ENCODE data around the gene QRICH2. TPM values are rescaled to one million over a fixed set of nuclear protein-coding genes. Genes with fewer than 3 reads are reported as not detected.
"Not testable (repeated sequence)": the region's sequence is repeated elsewhere in the genome, so short reads cannot be mapped to it uniquely, and the experiment has no call there.

The QRICH2 gene
- total RNA-seq (2014; rRNA removed; shearing (Covaris generic)): 0.23 and 0.67 TPM in 2 replicates
- 0.68 and 1.9 TPM in 2 replicates for polyA plus RNA-seq (2014; cell fraction: nucleus; rRNA removed)

DNA sequence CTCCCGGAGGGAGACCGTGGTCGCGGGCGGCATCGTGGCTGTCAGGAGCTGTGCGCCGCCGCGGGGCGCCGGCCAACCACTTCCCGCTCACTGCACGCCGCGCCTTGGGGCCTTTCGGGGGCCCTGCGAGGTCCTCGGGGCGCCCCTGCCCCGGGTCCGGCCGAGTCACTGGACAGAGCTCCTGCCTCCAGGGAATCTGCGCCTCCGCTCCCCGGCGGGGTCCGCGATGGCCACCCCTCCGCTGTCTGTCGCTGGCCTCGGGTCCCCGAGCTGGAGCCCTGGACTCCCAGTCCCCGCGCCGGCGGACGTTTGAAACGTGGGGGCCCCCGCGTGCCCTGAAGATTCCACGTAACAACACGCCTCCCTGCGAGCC, at the start of gene QRICH2:
Gene QRICH2 (minus strand): TSS at position 311 of the 373 bp plus-strand sequence. CDS start 278 bp downstream, at position 33.
- DNase-seq (ENCODE audit: extremely low read depth, low read depth): no peak

GRCh38 chr17:76357597-76358158, 49.6 kb upstream of the QRICH2 start:
- no peak for DNase-seq (ENCODE audit: extremely low read depth, low read depth)

DNA sequence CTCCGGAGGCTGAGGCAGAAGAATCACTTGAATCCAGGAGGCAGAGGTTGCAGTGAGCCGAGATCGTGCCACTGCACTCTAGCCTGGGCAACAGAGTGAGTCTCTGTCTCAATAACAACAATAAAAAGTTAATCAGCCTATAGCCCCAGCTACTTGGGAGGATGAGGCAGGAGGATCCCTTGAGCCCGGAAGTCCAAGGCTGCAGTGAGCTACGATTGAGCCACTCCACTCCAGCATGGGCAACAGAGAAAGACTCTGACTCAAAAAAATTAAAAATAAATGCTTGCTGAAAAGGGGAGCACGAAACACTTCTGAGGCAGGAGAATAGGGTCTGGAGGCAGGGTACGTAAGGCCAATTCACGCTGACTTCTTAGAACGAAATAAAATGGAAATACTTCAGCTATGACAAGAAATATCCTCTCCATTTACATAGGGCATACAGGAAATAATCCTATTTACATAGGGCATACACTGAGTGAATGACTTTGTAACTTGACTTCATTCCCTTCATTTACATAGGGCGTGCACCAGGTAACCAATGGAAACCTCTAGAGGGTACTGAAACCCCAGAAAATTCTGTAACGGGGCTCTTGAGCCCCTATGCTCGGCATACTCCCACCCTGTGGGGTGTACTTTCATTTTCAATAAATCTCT, 48.9 kb upstream of the QRICH2 start:
- no peak for DNase-seq (ENCODE audit: extremely low read depth, low read depth)

GRCh38 chr17:76354747-76355310, 46.8 kb upstream of the QRICH2 start:
- no peak for DNase-seq (ENCODE audit: extremely low read depth, low read depth)

DNA sequence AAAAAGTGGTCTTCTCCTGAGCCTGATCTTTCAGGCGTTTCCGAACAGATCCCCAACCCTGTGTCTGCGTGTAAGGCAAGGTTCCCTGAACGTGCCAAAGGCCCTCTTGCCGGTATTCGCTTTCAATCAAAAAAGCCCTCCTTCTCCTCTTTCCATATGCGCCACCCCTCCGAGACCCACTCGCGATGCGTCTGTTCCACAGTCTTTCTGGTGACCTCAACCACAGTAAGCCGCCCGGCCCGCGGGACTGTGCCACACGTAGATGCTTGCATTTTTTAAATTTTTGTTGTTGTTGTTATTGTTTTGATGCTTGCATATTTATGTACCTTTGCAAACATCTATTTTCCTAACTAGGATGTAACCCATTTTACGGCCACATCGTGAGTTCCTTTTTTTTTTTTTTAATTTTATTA, 46.2 kb upstream of the QRICH2 start:
- DNase-seq (ENCODE audit: extremely low read depth, low read depth): no peak

DNA sequence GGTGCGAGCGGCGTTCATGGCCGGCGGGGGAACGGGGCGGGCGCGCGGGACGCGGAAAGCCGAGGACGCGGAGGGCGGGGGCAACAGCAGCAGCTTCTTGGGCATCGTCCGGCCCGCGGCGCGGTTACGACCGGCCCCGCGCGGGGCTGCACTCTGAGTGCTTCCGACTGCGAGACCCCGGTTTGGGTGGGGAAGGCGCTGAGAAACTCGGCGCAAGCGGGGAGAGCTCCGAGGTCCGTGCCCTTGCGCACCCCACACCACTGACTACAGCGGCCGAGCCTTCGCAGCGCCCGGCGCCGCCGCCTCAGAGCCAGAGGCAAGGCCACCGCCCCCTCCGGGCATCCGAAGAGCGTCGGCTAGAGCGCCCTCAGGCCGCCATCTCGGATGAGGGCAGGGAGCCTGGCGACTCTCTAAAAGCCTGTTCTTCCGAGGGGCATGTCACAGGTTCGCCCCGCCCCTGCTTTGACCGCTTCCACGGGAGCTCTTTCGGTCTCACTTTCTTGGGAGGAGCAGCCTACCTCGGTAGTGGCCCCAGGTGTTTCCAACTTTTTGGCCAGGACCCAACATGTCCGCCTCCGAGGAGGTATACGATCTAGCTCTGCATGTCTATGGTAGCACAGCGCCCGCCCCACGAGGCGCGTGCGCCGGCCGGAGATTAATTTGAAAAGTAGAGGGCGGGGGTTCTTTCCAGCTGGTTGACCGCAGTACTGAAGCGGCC, 45.7 kb upstream of the QRICH2 start, which contains the start of gene PRPSAP1:
Gene PRPSAP1 (minus strand): TSS at position 318 of the 718 bp plus-strand sequence. CDS start 213 bp downstream, at position 105.
- DNase-seq (ENCODE audit: extremely low read depth, low read depth): peak; percentile 86

DNA sequence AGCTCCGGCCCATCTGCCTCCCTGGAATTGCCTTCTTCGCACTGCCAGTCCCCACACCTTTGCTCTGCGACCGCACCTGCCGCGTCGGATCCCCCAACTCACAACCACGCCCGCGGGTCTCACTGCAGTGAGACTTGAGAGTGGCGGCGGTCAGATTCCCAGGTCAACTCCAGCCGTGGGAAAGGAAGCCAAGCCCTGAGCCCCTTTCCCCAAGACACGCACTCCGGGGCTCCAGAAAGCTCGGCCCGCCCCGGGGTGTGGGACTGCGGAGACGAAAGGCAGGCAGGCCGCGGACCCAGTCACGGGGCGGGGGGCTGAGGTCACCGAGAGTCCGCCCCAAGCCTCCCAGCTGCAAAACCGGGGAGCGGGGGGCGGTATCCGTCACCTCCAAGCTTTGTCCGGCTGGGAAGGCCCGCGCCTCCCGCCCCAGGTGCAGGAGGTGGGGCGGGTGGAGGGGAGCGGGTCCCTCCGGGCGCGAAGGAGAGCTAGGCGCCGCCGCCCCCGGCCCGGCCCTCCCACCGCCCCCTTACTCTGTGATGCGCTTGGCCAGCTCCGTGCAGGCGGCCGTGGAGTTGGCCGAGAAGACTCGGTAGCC, 45.0 kb upstream of the QRICH2 start:
- no peak for DNase-seq (ENCODE audit: extremely low read depth, low read depth)

DNA sequence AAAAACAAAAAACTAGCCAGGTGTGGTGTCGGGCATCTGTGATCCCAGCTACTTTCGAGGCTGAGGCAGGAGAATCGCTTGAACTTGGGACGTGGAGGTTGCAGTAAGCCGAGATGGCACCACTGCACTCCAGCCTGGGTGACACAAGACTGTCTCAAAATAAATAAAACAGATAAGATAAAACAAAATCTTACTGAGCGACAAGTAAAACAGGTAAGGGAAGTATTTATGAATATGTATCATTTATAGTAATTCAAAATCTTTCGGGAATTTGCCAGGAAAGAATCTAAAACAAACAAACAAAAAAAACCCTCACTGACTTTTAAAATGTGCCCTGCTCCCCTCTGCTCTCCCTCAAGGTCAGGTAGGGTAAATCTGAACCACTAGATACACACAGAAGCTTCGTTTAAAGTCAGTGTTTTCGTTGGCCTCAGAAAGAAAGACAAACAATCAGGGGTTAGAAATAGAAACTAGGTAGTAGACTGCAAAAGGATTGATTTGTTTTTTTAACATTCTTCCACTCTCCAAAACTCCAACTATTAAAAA, 43.5 kb upstream of the QRICH2 start:
- DNase-seq (ENCODE audit: extremely low read depth, low read depth): no peak

DNA sequence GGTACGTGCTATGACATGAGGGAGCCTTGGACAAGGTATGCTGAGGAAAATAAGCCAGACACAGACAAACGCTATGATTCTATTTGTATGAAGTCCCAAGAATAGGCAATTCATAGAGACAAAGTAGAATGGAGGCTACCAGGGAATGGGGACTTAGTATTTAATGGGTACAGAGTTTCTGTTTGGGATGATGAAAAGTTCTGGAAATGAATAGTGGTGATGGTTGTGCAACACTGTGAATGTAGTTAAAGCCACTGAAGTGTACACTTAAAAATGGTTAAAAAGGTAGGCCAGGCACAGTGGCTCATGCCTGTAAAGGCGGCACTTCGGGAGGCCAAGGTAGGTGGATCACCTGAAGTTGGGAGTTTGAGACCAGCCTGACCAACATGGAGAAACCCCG, 42.4 kb upstream of the QRICH2 start:
- no peak for DNase-seq (ENCODE audit: extremely low read depth, low read depth)

DNA sequence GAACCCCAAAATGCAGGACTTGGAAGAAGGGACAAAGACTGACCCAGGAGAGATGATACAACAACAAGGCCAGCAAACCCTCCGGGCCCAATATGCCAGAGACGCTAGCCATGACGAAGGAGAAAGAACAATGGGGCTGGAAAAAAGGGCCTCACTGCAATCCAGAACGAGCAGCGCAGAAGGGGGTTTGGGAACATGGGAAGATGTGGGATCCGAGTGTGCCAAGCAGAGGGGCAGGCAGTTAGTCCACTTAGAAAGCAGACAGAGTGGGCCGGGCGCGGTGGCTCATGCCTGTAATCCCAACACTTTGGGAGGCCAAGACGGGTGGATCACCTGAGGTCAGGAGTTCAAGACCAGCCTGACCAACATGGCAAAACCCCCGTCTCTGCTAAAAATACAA, 38.9 kb upstream of the QRICH2 start:
- DNase-seq (ENCODE audit: extremely low read depth, low read depth): not testable (repeated sequence)

- DNase-seq (ENCODE audit: extremely low read depth, low read depth): peak; percentile 22
Measured at GRCh38 chr17:76345377-76345974, 37.4 kb upstream of the QRICH2 start.

- DNase-seq (ENCODE audit: extremely low read depth, low read depth): no peak
Measured at GRCh38 chr17:76343106-76343505, 35.0 kb upstream of the QRICH2 start.

GRCh38 chr17:76341301-76341700, 33.2 kb upstream of the QRICH2 start:
- DNase-seq (ENCODE audit: extremely low read depth, low read depth): no peak

DNA sequence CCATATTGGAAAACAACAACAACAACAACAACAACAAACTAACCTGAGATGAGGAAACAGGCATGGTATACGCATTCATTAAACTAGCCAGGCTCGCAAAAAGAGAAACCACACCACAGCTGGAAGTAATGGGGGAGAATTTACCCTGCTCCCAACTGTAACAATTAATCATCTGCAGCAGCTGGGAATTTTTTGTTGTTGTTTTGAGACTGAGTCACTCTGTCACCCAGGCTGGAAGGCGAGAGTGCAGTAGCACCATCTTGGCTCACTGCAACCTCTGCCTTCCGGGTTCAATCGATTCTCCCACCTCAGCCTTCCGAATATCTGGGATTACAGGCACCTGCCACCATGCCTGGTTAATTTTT, 29.3 kb upstream of the QRICH2 start:
- no peak for DNase-seq (ENCODE audit: extremely low read depth, low read depth)

GRCh38 chr17:76336756-76337412, 28.8 kb upstream of the QRICH2 start:
- no peak for DNase-seq (ENCODE audit: extremely low read depth, low read depth)

DNA sequence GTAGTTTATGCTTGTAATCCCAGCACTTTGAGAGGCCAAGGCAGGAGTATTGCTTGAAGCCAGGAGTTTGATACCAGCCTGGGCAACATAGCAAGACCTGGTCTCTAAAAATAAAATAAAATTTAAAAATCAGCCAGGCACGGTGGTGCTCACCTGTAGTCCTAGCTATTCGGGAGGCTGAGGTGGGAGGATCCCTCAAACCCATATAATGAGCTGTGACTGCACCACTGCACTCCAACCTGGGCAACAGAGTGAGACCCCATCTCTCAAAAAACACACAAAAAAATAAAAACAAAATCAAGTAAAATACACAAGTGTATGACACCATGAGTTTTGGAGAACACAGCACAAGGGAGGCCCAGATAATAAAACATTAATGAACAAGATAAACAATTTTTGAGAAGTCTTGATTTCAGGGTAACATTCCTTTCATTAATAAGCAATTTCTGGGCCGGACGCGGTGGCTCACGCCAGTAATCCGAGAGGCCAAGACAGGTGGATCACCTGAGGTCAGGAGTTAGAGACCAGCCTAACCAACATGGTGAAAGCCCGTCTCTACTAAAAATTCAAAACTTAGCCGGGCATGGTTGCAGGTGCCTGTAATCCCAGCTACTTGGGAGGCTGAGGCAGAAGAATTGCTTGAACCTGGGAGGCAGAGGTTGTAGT, 27.8 kb upstream of the QRICH2 start:
- no peak for DNase-seq (ENCODE audit: extremely low read depth, low read depth)

DNA sequence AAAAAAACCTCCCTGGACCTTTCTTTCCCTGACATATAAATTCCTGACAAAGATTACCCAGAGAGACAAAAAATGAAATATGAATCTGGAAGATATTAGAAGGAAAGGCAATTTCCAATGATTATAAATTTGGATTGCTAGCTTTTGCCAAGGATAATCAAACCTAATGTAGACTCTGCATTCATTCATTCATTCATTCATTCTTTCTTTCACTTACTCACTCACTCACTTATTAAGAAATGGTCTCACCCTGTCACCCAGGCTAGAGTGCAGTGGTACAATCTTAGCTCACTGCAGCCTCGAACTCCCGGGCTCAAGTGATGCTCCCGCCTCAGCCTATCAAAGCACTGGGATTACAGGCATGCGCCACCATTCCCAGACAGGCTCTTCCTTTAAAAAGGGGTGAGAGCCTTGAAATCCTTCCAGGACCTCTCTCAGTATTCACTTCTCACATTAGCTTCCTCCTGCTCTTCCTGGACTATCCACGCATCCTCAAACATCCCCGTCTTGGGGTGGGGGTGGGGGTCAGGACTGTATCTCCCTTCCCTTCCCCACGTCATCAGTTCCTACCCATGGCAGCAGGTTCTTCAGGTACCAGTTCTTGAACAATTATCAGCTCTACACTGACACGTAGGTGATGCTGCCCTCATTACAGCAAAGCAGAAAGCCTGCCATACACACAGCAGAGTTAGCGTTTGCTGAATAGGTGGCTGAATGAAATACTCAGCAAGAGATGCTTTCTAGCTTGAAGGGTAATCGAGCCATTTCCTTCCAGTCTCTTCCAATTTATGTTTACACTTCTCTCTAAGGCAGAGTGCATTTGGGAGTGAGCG, 25.8 kb upstream of the QRICH2 start:
- no peak for DNase-seq (ENCODE audit: extremely low read depth, low read depth)

DNA sequence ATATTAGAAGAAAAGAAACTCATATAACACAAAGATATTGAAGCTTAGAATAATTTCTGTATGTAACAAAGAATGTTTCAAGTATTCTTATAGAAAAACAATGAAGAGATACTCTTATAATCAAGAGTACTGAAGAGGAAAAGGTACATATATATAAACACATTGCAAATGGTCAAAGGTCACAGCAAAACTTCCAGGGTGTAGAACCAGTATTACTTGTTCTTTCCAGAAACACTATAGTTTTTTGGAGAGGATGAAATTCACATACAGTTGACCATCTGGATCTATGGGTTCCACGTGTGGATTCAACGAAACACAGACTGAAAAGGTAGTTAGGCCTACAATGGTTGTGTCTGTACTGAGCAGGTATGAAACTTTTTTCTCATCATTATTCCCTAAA, 23.0 kb upstream of the QRICH2 start:
- DNase-seq (ENCODE audit: extremely low read depth, low read depth): no peak
